HUDEP-2 (cell line): ENCODE results near the gene SNAP29.
"Not testable (repeated sequence)": the region's sequence is repeated elsewhere in the genome, so short reads cannot be mapped to it uniquely, and the experiment has no call there.

ENCODE experiments used
- DNase-seq, 76 experiments: peaks; one replicate each; lab custom pipeline; 2025; ENCODE audit not compliant: unreplicated experiment in 76 of 76; lab: John Stamatoyannopoulos, UW

Gene SNAP29

DNA sequence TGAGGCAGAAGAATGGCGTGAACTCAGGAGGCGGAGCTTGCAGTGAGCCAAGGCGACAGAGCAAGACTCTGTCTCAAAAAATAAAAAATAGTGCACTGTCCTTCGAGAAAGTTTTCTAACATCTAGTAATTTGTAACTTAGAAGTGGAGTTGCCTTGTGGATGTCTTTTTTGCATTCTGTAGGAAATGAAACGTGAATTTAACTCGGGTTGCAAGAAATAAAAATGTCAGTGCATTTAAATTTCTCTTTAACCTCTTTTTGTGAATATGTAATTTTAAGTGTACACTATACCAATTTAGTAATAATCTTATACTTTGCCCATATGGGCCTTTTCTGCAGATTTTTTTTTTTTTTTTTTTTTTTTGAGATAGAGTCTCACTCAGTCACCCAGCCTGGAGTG, 32.2 kb downstream of the SNAP29 start:
- DNase-seq = no peak

DNA sequence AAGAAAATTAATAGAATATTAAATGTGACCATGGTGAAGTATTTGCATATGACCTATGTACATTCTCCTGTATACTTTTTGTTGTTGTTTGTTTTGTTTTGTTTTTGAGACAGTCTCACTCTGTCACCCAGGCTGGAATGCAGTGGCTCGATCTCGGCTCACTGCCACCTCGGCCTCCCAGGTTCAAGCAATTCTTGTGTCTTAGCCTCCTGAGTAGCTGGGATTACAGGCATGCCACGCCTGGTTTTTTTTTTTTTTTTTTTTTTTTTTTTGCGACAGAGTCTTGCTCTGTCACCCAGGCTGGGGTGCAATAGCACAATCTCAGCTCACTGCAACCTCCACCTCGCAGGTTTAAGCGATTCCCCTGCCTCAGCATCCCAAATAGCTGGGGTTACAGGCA, 38.9 kb downstream of the SNAP29 start:
- DNase-seq = not testable (repeated sequence)

DNA sequence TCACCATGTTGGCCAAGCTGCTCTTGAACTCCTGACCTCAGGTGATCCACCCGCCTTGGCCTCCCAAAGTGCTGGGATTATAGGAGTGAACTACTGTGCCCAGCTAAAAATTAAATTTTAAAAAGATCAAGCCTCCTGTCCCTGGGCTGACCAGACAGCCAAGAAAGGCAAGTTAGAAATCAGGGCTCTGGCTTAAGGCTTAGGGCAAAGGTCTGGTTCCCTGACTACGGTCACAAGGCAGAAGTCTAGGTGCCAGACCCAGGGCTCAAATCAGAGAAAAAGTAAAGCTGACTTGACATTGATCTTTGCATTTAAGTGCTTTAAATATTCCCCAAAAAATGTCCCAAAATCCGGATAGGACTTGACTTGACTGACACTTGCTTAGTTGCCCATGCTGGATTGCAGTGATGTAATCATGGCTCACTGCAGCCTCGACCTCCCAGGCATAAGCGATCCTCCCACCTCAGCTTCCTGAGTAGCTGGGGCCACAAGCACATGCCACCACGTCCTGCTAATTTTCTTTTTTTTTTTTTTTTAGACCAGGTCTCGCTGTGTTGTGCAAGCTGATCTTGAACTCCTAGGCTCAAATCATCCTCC, 41.1 kb downstream of the SNAP29 start:
- no peak for DNase-seq

DNA sequence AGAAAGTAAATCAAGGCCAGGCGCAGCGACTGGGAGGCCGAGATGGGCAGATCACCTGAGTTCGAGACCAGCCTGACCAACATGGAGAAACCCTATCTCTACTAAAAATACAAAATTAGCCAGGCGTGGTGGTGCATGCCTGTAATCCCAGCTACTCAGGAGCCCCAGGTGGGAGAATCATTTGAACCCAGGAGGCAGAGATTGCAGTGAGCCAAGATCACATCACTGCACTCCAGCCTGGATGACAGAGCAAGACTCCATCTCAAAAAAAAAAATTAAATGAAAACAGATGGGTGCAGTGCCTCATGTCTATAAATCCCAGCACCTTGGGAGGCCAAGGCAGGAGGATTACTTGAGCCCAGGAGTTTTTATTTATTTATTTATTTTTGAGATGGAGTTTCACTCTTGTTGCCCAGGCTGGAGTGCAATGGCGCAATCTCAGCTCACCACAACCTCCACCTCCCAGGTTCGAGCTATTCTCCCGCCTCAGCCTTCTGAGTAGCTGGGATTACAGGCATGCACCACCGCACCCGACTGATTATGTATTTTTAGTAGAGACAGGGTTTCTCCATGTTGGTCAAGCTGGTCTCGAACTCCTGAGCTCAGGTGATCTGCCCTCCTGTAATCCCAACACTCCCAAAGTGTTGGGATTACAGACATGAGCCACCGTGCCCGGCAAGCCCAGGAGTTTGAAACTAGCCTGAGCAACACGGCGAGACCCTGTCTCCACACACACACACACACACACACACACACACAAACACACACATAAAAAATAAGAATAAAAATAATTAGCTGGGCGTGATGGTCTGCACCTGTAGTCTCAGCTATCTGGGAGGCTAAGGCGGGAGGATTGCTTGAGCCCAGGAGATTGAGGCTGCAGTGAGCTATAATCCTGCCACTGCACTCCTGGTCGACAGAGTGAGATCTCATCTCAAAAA, 42.6 kb downstream of the SNAP29 start:
- DNase-seq = not testable (repeated sequence)

DNA sequence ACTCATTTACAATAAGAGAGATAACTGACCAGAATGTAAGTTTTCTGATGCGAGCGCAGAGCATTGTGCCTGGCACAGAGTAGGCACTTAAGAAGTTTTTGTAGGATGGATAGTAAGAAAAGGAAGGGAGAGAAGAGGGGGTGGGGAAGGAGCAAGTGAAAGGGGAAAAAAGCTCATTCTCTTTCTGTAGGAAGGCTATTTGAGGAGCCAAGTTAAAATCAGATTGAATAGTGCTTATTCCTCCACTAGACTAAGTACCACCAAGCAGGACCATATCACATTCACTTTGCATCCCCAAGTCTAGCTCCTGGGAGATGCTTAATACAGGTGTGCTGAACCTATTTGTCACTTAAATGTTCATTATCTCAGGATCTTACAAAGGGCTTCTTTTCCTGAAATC, 44.3 kb downstream of the SNAP29 start:
- DNase-seq = no peak

DNA sequence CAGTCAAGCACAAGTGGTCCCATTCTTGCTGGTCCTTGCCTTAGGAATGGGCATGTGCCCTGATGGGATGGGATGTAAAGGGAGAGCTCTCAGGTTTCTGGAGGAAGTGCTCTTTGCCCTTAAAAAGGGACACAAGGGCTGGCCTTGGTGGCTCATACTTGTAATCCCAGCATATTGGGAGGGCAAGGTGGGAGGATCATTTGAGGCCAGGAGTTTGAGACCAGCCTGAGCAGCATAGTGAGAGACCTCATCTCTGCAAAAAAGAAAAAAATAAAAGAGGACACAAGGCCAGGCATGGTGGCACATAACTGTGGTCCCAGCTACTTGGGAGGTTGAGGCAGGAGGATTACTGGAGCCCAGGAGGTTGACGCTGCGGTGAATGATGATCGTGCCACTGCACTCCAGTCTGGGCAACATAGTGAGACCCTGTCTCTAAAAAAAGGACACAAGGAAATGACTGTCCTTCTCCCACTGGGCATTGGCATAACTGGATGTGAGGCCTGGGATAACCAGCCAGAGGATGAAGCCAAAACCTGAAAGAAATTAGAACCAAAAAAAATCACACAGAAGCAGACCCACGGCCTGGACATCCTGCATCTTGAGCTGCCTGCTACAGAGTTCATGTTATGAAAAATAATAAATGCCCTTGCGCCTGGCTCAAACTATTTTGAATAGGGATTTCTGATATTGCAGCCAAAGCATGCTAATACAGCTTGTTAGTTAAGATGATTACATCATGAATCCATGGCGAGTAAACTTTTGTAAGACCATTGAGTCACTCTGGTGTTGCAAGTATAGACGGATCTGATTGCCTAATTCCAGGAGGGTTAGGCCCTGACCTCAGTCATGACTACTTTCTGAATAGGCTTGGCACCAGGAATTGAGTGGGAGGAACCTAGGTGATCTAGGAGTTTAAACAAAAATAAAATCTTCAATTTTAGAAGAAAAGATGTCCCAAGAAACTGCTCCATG, 45.5 kb downstream of the SNAP29 start:
- no peak for DNase-seq

DNA sequence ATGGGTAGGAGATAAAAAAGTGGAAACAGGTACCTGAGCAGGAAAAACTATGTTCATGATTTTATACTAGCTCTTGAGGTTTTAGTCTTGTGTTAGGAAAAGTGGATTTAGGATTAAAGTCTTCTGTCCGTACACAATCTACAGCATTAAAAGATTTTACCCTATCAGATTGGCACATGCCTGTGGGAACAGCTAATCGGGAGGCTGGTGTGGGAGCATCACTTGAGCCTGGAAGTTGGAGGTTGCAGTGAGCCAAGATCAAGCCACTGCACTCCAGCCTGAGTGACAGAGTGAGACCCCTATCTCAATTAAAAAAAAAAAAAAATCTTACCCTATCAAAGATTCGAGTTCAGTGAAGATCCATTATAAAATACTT, 46.2 kb downstream of the SNAP29 start:
- DNase-seq = no peak

DNA sequence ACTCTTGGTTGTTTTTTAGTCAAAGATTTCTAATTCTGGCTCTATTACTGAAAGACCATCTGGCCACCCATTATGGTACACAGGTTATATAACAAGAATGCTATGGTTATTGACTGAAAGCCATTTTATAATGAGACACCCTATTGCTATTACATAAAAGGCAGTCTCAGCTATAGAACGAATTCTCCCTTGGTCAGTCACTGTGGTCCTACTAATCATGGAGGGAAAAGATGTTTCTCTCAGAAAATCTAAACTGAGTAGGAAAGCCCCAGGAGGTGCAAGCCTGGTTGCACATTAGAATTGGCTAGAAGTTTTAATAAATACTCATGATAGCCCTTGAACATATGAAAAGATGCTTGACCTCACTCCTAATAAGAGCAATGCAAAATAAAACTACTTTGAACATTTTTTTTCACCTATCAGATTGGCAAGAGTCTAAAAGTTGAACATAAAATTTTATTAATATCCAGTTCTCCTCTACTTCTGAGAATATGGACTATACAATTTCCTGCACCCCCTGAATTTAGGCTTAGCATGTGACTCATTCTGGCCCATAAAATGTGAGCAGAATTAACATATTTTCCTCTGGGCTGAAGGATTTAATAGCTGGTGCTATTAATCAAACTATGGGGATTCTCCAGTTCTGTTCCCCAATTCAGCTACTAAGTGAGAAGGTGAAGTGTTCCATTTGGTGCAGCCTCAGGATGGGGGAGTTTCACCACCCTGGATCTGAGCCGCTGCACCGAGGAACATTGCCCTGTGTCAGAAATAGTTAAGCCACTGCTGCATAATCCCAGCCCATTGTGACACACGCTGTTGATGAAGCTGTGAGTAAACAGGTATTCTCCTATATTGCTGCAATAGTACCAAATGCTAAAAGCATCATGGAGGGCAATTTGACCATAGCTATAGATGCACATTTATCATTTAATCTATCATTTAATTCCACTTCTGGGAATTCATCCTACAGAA, 46.9 kb downstream of the SNAP29 start:
- DNase-seq = no peak

DNA sequence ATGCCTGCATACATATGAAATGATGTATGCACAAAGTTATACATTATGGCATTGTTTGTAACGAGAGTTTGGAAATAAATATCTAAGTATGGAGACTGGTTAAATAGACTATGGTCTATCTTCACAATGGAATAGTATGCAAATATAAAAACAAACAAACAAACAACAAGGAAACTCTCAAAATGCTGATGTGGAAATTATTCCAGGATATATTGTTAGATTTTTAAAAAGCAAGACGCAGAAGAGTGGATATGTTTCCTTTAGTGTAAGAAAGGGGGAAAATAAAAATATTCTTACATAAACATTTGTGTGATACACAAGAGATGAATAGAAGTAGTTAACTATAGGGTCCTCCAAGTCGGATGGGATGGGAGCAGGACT, 47.6 kb downstream of the SNAP29 start:
- DNase-seq = no peak

DNA sequence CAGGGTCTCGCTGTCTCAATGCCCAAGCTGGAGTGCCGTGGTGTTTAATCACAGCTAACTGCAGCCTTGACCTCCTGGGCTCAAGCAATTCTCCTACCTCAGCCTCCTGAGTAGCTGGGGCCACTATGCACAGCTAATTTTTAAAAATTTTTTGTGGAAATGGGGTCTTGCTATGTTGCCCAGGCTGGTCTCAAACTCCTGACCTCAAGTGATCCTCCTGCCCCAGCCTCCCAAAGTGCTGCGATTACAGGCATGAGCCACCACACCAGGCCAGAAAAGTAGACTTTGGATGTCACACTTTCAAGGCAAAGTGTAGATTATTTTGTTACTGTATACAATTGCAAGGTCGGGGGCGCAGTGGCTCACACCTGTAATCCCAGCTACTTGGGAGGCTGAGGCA, 49.9 kb downstream of the SNAP29 start:
- DNase-seq = not testable (repeated sequence)

DNA sequence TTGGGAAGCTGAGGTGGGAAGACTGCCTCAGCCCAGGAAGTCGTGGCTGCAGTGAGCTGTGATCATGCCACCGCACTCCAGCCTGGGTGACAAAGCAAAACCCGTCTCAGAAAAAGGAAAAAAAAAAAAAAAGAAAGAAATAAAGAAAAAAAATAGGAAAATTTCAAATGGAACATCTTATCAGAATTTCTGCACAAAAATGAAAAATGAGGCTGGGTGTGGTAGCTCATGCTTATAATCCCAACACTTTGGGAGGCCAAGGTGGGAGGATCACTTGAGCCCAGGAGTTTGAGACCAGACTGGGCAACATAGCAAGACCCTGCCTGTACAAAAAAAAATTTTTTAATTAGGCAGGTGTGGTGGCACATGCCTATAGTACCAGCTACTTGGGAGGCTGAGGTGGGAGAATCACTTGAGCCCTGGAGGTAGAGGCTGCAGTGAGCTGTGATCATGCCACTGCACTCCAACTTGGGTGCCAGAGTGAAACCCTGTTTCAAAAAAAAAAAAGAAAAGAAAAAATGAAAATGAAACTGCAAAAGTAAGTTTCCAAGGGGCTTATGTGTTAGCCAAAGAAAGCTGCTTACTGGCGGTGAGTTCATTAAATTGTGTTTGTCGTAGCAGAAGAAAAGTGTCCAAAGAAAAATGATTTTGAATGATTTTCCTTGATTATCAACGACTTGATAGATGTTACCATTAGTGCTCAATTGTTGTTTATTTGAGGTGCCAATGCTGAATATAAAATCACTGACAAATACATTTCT, 50.9 kb downstream of the SNAP29 start:
- no peak for DNase-seq

DNA sequence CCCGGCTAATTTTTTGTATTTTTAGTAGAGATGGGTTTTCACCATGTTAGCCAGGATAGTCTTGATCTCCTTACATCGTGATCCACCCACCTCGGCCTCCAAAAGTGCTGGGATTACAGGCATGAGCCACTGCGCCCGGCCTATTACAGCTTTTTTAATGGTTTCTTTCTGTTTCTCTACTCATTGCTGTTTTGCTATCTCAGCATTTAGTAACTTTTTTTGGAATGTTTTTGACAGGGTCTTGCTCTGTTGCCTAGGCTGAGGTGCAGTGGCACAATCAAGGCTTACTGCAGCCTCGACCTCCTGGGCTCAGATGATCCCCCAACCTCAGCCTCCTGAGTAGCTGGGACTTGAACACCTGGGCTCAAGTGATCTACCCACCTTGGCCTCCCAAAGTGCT, 53.7 kb downstream of the SNAP29 start:
- no peak for DNase-seq

DNA sequence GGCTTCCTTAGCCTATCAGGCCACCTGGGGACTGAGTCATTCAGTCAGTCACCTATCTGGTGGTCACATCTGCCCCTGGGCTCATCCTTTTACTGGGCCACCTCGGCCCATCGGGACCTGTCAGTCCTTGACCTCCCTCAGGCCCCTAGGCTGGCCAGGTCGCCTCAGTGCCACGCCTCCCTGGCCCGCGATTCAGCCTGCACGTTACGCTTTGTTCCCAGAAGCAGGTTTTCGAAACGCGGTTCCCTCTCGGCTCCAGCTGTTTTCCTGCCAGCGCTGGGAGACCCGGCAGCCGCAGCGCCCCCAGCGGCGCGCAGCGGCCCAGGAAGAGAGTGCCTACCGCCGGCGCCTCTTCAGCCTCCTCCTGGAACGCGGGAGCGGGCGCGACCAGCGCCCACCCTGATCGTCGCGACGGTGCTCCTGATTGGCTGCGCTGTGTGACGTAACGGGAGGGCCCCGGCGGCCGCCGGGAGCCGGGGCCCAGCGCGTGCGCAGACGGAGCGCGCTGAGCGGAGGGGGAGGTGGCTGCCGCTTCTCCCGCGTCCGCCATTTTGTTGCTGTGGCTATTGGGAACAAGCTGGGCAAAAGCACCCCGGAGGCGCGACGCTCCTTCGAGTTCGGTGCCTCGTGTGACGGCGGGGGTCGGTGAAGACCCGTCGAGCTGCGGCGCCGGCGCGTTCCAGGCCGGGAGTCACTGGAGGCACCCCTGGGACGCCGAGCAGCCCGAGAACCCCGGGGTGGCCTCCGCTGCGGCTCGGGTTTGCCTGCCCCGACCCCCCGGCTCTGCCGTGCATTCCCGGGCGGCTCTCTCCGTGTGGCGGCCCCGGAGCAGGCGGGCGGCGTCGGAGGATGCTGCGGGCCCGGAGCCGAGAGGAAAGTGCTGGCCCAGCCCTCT, 58.4 kb downstream of the SNAP29 start, which contains the start of gene CRKL:
Gene CRKL (plus strand): TSS at position 492 of the 895 bp plus-strand sequence. CDS start 528 bp downstream, outside the sequence.
- DNase-seq = peak; percentile 41 to 97 (median 92)

DNA sequence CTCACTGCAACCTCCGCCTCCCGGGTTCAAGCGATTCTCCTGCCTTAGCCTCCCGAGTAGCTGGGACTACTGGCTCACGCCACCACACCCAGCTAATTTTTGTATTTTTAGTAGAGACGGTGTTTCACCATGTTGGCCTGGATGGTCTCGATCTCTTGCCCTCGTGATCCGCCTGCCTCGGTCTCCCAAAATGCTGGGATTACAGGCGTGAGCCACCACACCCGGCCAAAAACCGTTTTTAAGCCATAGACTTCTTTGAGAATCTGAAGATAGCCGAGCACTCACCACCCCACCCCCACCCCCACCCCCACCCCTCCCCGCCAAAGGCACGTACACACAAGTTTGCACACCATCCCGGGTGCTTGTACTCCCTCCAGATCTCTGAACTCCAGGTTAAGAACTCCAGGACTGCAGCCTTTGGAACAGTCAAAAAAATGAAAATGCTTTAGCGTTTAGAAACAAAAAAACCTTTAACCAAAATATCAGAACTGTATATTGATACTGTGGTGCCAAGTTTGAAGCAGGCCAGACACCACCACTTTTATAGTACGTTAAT, 59.9 kb downstream of the SNAP29 start:
- peak in 7 of 76 experiments; percentile 2 to 24 (median 10) for DNase-seq

DNA sequence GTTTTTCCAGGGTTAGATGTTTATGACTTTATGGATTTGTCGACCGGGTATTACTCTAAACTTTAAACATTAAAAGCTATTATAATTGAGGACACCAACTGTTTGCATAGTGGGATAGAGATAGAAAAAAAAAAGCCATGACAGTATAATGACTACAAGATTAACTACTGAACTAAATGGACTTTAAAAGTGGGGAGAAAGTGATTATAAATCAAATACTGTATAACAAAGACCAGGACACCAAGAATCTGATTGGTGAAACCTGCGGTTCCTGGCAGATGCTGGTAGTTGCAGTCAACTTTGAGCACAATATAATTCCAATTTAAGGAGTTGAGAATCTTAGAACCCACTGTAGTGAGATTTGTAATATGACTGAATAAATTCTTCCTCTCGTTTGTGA, 60.9 kb downstream of the SNAP29 start:
- no peak for DNase-seq

DNA sequence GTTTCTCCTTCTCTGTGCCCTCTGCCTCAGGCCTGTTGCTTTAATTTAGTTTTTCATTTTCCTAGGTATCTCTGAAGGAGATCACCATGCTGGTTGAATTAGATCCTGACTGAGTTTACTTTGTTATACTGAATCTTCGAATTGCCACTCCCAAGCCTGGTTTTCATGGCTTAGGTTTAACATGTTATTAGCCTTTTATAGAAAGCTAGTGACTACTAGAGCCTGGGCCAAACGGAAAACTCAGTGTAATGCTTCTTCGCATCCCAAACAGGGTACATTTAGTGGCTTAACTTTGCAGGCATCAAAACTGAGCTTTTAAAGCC, 62.0 kb downstream of the SNAP29 start:
- no peak for DNase-seq

DNA sequence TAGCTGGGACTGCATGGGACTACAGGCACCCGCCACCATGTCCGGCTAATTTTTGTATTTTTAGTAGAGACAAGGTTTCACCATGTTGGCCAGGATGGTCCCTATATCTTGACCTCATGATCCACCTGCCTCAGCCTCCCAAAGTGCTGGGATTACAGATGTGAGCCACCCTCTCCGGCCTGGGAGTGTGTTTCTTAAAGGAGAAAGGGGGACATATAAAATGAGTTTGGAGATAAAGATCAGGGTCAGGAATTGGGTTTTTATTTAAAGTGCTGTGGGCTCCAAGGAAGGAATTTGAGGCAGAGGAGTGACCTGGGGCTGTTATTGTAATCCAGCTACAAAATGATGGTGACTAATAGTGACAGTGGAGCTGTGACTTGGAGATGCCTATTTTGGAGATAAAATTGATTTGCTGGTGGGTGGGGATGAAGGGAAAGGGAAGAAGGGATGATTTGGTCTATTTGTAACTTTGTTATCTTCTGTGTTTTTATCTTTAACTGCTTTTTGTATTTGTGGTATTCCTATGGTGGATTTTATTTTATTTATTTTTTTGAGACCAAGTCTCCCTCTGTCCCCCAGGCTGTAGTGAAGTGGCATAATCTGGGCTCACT, 63.4 kb downstream of the SNAP29 start:
- no peak for DNase-seq

DNA sequence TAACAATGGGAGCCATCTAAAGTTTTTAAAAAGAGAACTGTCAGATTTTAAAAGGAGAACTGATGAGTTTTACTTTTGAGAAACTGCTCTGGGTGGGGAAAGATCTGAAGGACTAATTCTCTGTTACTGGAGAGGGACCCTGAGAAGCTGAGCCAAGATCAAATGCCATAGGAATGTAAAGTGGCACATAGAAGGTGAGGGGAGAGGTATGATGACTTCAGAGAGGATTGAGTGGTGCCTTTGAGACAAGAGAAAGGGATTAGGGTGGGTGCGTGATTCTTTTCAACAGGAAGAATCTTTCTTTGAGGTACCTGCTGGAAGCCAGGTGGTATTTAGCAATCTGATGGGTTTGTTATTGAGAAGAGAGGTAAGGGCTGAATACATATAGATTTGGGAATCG, 67.4 kb downstream of the SNAP29 start:
- no peak for DNase-seq
